Endodermal cell (in vitro differentiated cells): ENCODE measurements around the gene ARHGAP31. TPM values are rescaled to one million over a fixed set of nuclear protein-coding genes. Genes with fewer than 3 reads are reported as not detected.
A peak's percentile ranks its signal among the peaks of the same experiment; 100 is the strongest.

Experiments used
- DNase-seq: peaks from one replicate; pipeline ENCODE4 v3.0.0-alpha.2; 2017
- H3K27ac ChIP-seq: 2 replicates; pipeline ENCODE4 v1.5.1; 2013; ENCODE audit warnings: mild to moderate bottlenecking, low read depth, low read length, moderate library complexity
- H3K27me3 ChIP-seq: 2 replicates; pipeline ENCODE4 v1.6.1; 2013; ENCODE audit warnings: mild to moderate bottlenecking, low read length, moderate library complexity; ENCODE audit not compliant: insufficient read depth, control insufficient read depth, poor library complexity, severe bottlenecking
- H3K36me3 ChIP-seq: 2 replicates; pipeline ENCODE4 v1.7.0; 2013; ENCODE audit warnings: mild to moderate bottlenecking, low read length, moderate library complexity; ENCODE audit not compliant: control insufficient read depth, insufficient read depth
- H3K4me1 ChIP-seq: one replicate; pipeline ENCODE4 v1.7.0; 2013; ENCODE audit warnings: low read length; ENCODE audit not compliant: control insufficient read depth, insufficient read depth
- H3K4me3 ChIP-seq: 2 replicates; pipeline ENCODE4 v1.5.1; 2013; ENCODE audit warnings: mild to moderate bottlenecking, low read length, moderate library complexity
- H3K9ac ChIP-seq: 2 replicates; pipeline ENCODE4 v1.6.1; 2013; ENCODE audit warnings: mild to moderate bottlenecking, low read length, moderate library complexity; ENCODE audit not compliant: poor library complexity, severe bottlenecking; ENCODE audit errors: extremely low read depth
- H3K9me3 ChIP-seq: 2 replicates; pipeline ENCODE4 v1.6.1; 2013; ENCODE audit warnings: mild to moderate bottlenecking, low read length, moderate library complexity; ENCODE audit not compliant: control insufficient read depth
- H3K27ac Mint-ChIP-seq: 2 replicates; pipeline ENCODE4 v1.8.0; 2020; ENCODE audit warnings: mixed read lengths
- H3K27me3 Mint-ChIP-seq: 2 replicates; pipeline ENCODE4 v1.8.0; 2021; ENCODE audit warnings: mild to moderate bottlenecking, mixed read lengths; ENCODE audit not compliant: insufficient read depth
- H3K36me3 Mint-ChIP-seq: 2 replicates; pipeline ENCODE4 v1.8.0; 2020; ENCODE audit warnings: low read depth, mixed read lengths
- H3K4me1 Mint-ChIP-seq: 2 replicates; pipeline ENCODE4 v1.8.0; 2020; ENCODE audit warnings: mixed read lengths
- H3K4me3 Mint-ChIP-seq: 2 replicates; pipeline ENCODE4 v1.8.0; 2020; ENCODE audit warnings: mild to moderate bottlenecking, moderate library complexity, mixed read lengths
- H3K9me3 Mint-ChIP-seq: 2 replicates; pipeline ENCODE4 v1.8.0; 2020; ENCODE audit warnings: mild to moderate bottlenecking, mixed read lengths
- CTCF ChIP-seq: fragments of 200-600 bp; sonication (generic); conservative IDR thresholded peaks from 2 replicates; pipeline ENCODE4 v1.5.0; 2021; ENCODE audit warnings: antibody characterized with exemption, mild to moderate bottlenecking
- WGBS, 2 experiments: methylation state at CpG; one replicate each; pipeline versions ENCODE4 v1.1.5 to v1.1.7; 2013; ENCODE audit warnings: missing lambda C conversion rate in 2 of 2, mixed read lengths in 1 of 2; ENCODE audit not compliant: insufficient coverage in 1 of 2, insufficient read length in 1 of 2; 5-methylcytosine and 5-hydroxymethylcytosine counted together
- total RNA-seq, 2 donors: library from RNA; stranded (reverse); fragmentation: NEBNext Ultra II Directional in 1 of 2; extraction: Animal tissue kit (Norgen Biotek cat#: 25700) in 1 of 2; gene quantifications; 2 replicates in 1 of 2; 3 replicates in 1 of 2; pipeline ENCODE4 v1.2.1, GENCODE V29; 2021

ARHGAP31 gene
- total RNA-seq, 2 donors from 2014 or later = 2.2 to 2.3 TPM

- Mint-ChIP-seq H3K27me3 (no peaks in the 10 kb centered on the region), H3K4me1 (peaks cover 21% of the 10 kb centered on the region), H3K36me3 (no peaks in the 10 kb centered on the region), H3K4me3 (no peak overlapping the region), H3K27ac (no peak overlapping the region), H3K9me3 (no peaks in the 10 kb centered on the region)
- no peaks in the 10 kb centered on the region for H3K9me3 ChIP-seq
- DNase-seq = no peak
- TF ChIP-seq CTCF = no peak
- no peaks in the 10 kb centered on the region for H3K27me3 ChIP-seq
- no peak overlapping the region for H3K9ac ChIP-seq
- H3K4me1 ChIP-seq = peaks cover 5% of the 10 kb centered on the region
- H3K36me3 ChIP-seq = no peaks in the 10 kb centered on the region
- no peak overlapping the region for H3K27ac ChIP-seq
- H3K4me3 ChIP-seq = no peak overlapping the region
- WGBS, 2 experiments = 88% methylated on average over 1 of the region's 1 CpG; no CpG with 5 or more reads in 1 of the 2 experiments
Observed at GRCh38 chr3:119364401-119364800, 70.2 kb downstream of the ARHGAP31 start.

- H3K36me3 Mint-ChIP-seq = no peaks in the 10 kb centered on the region
Observed at GRCh38 chr3:119365418-119365817, 71.2 kb downstream of the ARHGAP31 start.

GRCh38 chr3:119367000-119367399 lies 72.8 kb downstream of the ARHGAP31 start:
- Mint-ChIP-seq H3K4me3 (no peak overlapping the region), H3K36me3 (no peaks in the 10 kb centered on the region)

More at GRCh38 chr3:119365418-119365817, 71.2 kb downstream of the ARHGAP31 start:
- Histone ChIP-seq H3K9ac (no peak overlapping the region), H3K4me3 (peak overlapping the region; percentile 34), H3K9me3 (no peaks in the 10 kb centered on the region), H3K27ac (no peak overlapping the region), H3K36me3 (no peaks in the 10 kb centered on the region), H3K4me1 (peaks cover 5% of the 10 kb centered on the region), H3K27me3 (no peaks in the 10 kb centered on the region)
- DNase-seq = no peak
- Mint-ChIP-seq H3K27me3 (no peaks in the 10 kb centered on the region), H3K4me3 (no peak overlapping the region), H3K4me1 (peaks cover 11% of the 10 kb centered on the region), H3K27ac (no peak overlapping the region), H3K9me3 (no peaks in the 10 kb centered on the region)
- 80 to 93% methylated on average over 3 of the region's 3 CpGs for WGBS, 2 experiments
- TF ChIP-seq CTCF = no peak

More at GRCh38 chr3:119367000-119367399, 72.8 kb downstream of the ARHGAP31 start:
- DNase-seq = no peak
- WGBS, 2 experiments = 73 to 97% methylated on average over 2 of the region's 2 CpGs
- Mint-ChIP-seq H3K27me3 (no peaks in the 10 kb centered on the region), H3K4me1 (peaks cover 5% of the 10 kb centered on the region), H3K9me3 (no peaks in the 10 kb centered on the region), H3K27ac (no peak overlapping the region)
- Histone ChIP-seq H3K27me3 (no peaks in the 10 kb centered on the region), H3K36me3 (no peaks in the 10 kb centered on the region), H3K9ac (no peak overlapping the region), H3K4me1 (peaks cover 5% of the 10 kb centered on the region), H3K9me3 (no peaks in the 10 kb centered on the region), H3K4me3 (no peak overlapping the region), H3K27ac (no peak overlapping the region)
- TF ChIP-seq CTCF = no peak
